ENCODE data around the gene DLK1. TPM values are rescaled to one million over a fixed set of nuclear protein-coding genes. Genes with fewer than 3 reads are reported as not detected.

The DLK1 gene
- polyA plus RNA-seq, 1 of the 3 experiments (the other 2 are of a cell fraction), result 1.7 TPM

DNA sequence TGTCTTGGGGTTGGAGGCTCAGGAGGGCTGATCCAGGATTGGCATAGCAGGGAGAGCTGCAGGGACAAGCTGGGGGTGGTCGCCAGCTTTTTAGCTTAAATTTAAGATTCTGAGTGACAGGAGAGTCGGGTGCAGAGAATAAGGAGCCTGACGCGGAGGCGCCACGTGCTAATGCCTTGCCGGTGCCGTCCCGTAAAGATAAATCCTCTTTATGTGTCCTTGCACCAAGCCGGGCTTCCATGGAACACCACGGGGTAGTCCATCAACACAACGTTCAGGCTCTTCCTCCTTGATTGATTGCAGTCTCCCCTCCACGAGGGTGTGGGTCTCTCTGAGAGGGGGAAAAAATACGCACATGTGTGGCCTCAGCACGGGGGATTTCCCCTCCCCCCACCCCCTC lies 3.9 kb downstream of the DLK1 start:
- Histone ChIP-seq H3K9me3 (no peaks in the 10 kb centered on the region), H3K36me3 (replicated peaks in 1 of 2; ENCODE audit: control insufficient read depth in 1 of 2, insufficient read depth in 2 of 2, low read length in 1 of 2) (no peaks in the 10 kb centered on the region), H3F3A (replicated peaks; ENCODE audit: insufficient read depth) (no peaks in the 10 kb centered on the region), H3K9me2 (no peaks in the 10 kb centered on the region), H3K4me1 (ENCODE audit: control insufficient read depth in 1 of 2, insufficient read depth in 2 of 2, low read depth in 1 of 2, low read length in 1 of 2) (peaks cover 0 to 77% of the 10 kb centered on the region in 2 experiments; a peak in 1 of 4 replicates), H3K4me2 (no peak overlapping the region), H3K27ac (ENCODE audit: low read depth in 2 of 2, low read length in 1 of 2) (peak overlapping the region in 1 of 2 experiments; percentile 91; a peak in 2 of 4 replicates), H3K27me3 (ENCODE audit: insufficient read depth) (peaks cover 23% of the 10 kb centered on the region; the same call in 1 of the 2 replicates), H2AFZ (ENCODE audit: low read depth) (no peak overlapping the region), H3K9ac (no peak overlapping the region), H3K4me3 (ENCODE audit: low read depth in 2 of 2, low read length in 1 of 2) (no peak overlapping the region; a peak in 1 of 4 replicates), H4K20me1 (ENCODE audit: insufficient read depth) (no peaks in the 10 kb centered on the region), H3K79me2 (ENCODE audit: insufficient read depth) (no peaks in the 10 kb centered on the region)
- WGBS (ENCODE audit: low lambda C conversion rate), result 58% methylated on average over 14 of the region's 15 CpGs
- peak; percentile 26 for DNase-seq
- ChIA-PET CTCF (interaction anchor here (0.6 to 4.3 kb wide), 8 partner anchors 54 to 349 kb away, joined by 3 to 16 read pairs (median 3); no protein-coding TSS in a partner anchor), POLR2A (interaction anchor here (1.1 to 7.8 kb wide), 16 partner anchors 8 to 346 kb away, joined by 3 to 103 read pairs (median 8); no protein-coding TSS in a partner anchor)
- TF ChIP-seq, protein P1, sequence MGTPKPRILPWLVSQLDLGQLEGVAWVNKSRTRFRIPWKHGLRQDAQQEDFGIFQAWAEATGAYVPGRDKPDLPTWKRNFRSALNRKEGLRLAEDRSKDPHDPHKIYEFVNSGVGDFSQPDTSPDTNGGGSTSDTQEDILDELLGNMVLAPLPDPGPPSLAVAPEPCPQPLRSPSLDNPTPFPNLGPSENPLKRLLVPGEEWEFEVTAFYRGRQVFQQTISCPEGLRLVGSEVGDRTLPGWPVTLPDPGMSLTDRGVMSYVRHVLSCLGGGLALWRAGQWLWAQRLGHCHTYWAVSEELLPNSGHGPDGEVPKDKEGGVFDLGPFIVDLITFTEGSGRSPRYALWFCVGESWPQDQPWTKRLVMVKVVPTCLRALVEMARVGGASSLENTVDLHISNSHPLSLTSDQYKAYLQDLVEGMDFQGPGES (IDR thresholded peaks at IDR 0.05; ENCODE audit: low read depth, low read length), result no peak
- TF ChIP-seq FOSL2 (IDR thresholded peaks at IDR 0.05; ENCODE audit: borderline replicate concordance, low read depth) (no peak), CHD2 (IDR thresholded peaks at IDR 0.05; ENCODE audit: low read length, partially characterized antibody) (no peak), SMC3 (IDR thresholded peaks at IDR 0.05; ENCODE audit: low read depth, low read length) (no peak), FOXJ3 (CRISPR knock-in tag; IDR thresholded peaks at IDR 0.05) (no peak)
- TF ChIP-seq, protein P2, sequence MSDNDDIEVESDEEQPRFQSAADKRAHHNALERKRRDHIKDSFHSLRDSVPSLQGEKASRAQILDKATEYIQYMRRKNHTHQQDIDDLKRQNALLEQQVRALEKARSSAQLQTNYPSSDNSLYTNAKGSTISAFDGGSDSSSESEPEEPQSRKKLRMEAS (IDR thresholded peaks at IDR 0.05; ENCODE audit: low read depth), result no peak

DNA sequence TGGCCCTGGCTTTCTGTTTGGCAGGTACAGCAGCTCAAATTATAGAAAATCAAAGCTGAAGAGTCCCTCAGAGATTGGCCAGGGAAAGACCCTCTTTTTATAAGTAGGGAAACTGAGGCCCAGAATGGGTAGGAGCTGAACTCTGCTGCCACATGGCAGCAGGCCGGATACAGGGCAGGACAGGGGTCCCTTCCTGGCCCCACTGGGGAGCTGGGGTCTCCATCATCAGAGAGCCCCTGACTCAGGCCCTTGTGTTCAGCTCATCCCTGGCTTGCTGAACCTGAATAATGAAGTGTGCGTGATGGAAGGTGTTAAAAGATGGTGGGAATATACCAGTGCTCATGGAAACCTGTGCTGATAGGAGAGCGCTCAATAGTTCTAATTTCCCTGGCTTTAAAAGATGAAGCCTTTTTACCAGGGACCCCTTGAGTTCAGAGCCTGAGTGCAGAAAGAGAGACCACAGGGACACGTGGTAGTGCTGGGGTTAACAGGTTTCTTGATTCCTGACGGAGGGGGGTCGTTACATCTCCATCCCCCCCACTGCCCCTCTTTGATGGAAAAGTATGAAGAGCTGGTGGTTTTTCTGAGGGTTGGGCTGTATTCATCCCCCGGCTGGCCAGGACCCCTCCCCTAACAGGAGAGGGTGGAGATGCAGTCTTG lies 4.4 kb downstream of the DLK1 start:
- Histone ChIP-seq H3K4me3 (ENCODE audit: low read depth in 2 of 2, low read length in 1 of 2) (peak overlapping the region in 1 of 2 experiments; percentile 12; a peak in 1 of 4 replicates), H3K9ac (no peak overlapping the region), H3K36me3 (replicated peaks in 1 of 2; ENCODE audit: control insufficient read depth in 1 of 2, insufficient read depth in 2 of 2, low read length in 1 of 2) (no peaks in the 10 kb centered on the region), H3K27me3 (ENCODE audit: insufficient read depth) (peaks cover 23% of the 10 kb centered on the region; the same call in 1 of the 2 replicates), H3K27ac (ENCODE audit: low read depth in 2 of 2, low read length in 1 of 2) (peak overlapping the region in 1 of 2 experiments; percentile 91; a peak in 2 of 4 replicates), H3F3A (replicated peaks; ENCODE audit: insufficient read depth) (no peaks in the 10 kb centered on the region), H4K20me1 (ENCODE audit: insufficient read depth) (no peaks in the 10 kb centered on the region), H3K4me2 (no peak overlapping the region), H3K9me3 (no peaks in the 10 kb centered on the region), H3K79me2 (ENCODE audit: insufficient read depth) (no peaks in the 10 kb centered on the region), H3K4me1 (ENCODE audit: control insufficient read depth in 1 of 2, insufficient read depth in 2 of 2, low read depth in 1 of 2, low read length in 1 of 2) (peaks cover 0 to 72% of the 10 kb centered on the region in 2 experiments; a peak in 1 of 4 replicates), H3K9me2 (no peaks in the 10 kb centered on the region), H2AFZ (ENCODE audit: low read depth) (no peak overlapping the region)
- TF ChIP-seq, protein P3, sequence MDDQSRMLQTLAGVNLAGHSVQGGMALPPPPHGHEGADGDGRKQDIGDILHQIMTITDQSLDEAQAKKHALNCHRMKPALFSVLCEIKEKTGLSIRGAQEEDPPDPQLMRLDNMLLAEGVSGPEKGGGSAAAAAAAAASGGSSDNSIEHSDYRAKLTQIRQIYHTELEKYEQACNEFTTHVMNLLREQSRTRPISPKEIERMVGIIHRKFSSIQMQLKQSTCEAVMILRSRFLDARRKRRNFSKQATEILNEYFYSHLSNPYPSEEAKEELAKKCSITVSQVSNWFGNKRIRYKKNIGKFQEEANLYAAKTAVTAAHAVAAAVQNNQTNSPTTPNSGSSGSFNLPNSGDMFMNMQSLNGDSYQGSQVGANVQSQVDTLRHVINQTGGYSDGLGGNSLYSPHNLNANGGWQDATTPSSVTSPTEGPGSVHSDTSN (IDR thresholded peaks at IDR 0.05), result no peak
- TF ChIP-seq EZH2phosphoT487 (IDR thresholded peaks at IDR 0.05; ENCODE audit: borderline replicate concordance, low read depth), result no peak
- TF ChIP-seq SIN3A (IDR thresholded peaks at IDR 0.05; ENCODE audit: borderline replicate concordance, low read depth, low read length), result no peak
- TF ChIP-seq ELF1 (IDR thresholded peaks at IDR 0.05), result no peak
- TF ChIP-seq, protein P1 (IDR thresholded peaks at IDR 0.05; ENCODE audit: low read depth, low read length), result no peak
- TF ChIP-seq RAD21 (IDR thresholded peaks at IDR 0.05; ENCODE audit: low read length), result no peak
- no peak for TF ChIP-seq NFIC (IDR thresholded peaks at IDR 0.05; ENCODE audit: borderline replicate concordance)
- TF ChIP-seq, protein P4, sequence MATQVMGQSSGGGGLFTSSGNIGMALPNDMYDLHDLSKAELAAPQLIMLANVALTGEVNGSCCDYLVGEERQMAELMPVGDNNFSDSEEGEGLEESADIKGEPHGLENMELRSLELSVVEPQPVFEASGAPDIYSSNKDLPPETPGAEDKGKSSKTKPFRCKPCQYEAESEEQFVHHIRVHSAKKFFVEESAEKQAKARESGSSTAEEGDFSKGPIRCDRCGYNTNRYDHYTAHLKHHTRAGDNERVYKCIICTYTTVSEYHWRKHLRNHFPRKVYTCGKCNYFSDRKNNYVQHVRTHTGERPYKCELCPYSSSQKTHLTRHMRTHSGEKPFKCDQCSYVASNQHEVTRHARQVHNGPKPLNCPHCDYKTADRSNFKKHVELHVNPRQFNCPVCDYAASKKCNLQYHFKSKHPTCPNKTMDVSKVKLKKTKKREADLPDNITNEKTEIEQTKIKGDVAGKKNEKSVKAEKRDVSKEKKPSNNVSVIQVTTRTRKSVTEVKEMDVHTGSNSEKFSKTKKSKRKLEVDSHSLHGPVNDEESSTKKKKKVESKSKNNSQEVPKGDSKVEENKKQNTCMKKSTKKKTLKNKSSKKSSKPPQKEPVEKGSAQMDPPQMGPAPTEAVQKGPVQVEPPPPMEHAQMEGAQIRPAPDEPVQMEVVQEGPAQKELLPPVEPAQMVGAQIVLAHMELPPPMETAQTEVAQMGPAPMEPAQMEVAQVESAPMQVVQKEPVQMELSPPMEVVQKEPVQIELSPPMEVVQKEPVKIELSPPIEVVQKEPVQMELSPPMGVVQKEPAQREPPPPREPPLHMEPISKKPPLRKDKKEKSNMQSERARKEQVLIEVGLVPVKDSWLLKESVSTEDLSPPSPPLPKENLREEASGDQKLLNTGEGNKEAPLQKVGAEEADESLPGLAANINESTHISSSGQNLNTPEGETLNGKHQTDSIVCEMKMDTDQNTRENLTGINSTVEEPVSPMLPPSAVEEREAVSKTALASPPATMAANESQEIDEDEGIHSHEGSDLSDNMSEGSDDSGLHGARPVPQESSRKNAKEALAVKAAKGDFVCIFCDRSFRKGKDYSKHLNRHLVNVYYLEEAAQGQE (IDR thresholded peaks at IDR 0.05; ENCODE audit: low read depth, low read length), result no peak
- TF ChIP-seq GATA2 (CRISPR knock-in tag; IDR thresholded peaks at IDR 0.05), result no peak
- no peak for TF ChIP-seq CHD2 (IDR thresholded peaks at IDR 0.05; ENCODE audit: low read length, partially characterized antibody)
- no peak for TF ChIP-seq YY1 (IDR thresholded peaks at IDR 0.05; ENCODE audit: low read depth)
- POLR2A ChIA-PET, result interaction anchor here (0.9 to 7.8 kb wide), 19 partner anchors 9 to 347 kb away, joined by 3 to 103 read pairs (median 6); no protein-coding TSS in a partner anchor
- CTCF ChIA-PET, result interaction anchor here (0.8 to 4.3 kb wide), 5 partner anchors 67 to 347 kb away, joined by 3 to 16 read pairs (median 4); no protein-coding TSS in a partner anchor
- WGBS (ENCODE audit: low lambda C conversion rate), result 57% methylated on average over 6 of the region's 7 CpGs
- DNase-seq, result peak; percentile 44

All from SK-N-SH (cell line).